HG03469 (cell line): ENCODE measurements around the gene ATP1A2.
"Not testable (repeated sequence)": the region's sequence is repeated elsewhere in the genome, so short reads cannot be mapped to it uniquely, and the experiment has no call there.

ENCODE experiments used
- ATAC-seq: cut with Tn5 transposase; IDR thresholded peaks from one replicate; pipeline ENCODE4 v1.9.1; 2021; ENCODE audit warnings: mild to moderate bottlenecking, moderate library complexity, moderate number of reproducible peaks; ENCODE audit not compliant: unreplicated experiment

ATP1A2 gene

DNA sequence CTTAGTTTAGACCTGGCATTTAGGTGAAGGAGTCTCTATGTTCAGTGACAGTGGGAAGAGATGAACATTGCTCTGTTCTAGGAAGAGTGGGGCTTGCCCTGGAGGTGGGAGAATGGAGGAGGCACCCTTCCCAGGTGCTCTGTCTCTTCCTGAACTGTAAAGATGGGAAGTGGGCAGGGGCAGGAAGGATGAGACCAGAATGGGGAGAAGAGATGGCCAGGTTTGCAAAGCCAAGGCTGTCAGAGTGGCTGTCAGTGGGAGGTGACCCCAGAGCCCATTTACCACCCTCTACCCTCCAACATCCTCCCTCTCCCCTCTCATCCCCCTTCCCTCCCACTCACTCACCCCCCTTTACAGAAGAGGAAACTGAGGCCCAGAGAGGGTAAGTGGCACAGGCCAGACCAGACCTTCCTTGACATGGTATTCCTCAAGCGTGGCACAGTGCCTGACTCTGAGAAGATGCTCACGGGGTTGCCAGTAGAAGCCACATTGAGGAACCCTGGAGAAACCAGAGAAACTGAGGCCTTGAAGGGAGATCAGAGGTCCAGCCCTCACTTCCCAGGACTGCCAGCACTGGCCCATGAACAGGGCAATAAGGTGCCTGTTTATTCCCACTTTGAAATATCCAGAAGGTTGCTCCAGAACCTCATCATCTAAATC is 15.7 kb upstream of the ATP1A2 start:
- no peak for ATAC-seq

DNA sequence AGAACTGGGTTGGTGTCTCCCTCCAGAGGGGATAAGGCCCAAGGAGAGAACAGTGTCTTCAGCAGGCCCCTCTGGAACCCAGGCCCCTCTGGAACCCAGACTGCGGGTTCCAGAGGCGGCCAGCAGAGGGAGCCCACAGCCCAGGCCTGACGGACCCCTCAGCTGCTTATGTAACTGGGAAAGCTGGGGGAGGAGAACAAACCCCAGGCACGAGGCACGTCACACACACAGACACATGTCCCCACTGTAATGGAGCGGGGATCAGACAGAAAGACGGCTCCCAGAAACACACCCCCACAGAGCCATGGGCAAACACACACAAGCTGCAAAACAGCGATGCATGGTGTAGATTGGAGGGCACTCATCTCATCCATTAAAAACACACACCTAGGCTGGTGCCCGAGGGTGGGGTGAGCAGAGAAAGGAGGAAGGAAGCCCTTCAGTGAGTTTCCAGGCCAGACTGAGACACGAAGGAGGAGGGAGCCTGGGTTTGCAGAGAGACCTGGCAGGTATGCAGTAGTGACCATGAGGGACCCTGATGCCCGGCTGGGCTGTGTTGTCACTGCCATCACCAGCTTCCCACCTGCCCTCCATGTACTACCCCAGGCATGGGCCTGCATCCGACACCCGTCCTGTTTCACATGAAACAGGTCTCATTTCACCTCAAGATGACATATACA is 14.4 kb upstream of the ATP1A2 start:
- no peak for ATAC-seq

DNA sequence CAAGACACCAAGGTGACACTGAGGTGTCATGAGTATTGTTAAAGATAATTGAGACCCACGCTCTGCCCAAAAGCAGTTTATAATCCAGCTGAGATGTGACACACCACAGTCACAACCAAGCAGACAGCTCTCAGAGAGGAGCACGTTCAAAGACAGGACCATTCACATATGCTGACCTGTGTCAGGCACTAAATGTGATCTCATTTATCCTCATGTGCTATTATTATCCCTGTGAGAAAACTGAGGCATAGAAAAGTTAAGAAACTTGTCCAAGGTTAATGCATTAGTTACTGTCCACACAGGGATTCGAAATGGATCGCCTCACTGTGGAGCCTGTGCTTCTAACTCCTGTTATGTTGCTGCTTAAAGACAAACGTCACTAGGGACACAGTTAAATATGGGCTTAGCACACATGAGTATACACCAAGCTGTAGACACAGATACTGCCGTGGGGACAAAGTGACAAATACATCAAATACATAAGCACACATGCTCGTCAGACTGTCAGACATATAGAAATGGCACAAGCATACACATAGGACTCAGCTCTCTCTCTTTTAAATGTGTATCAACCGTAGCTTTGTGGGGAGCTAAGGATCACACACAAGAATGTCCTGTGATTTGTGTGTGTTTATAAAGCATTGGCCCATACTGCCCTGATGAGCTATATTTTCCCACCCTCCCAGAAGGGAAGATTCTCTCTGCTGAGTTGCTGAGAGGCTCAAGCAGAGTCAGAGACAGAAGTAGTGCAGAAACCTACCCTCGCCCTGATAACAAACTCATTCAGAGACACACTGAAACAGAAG is 13.6 kb upstream of the ATP1A2 start:
- ATAC-seq = no peak

DNA sequence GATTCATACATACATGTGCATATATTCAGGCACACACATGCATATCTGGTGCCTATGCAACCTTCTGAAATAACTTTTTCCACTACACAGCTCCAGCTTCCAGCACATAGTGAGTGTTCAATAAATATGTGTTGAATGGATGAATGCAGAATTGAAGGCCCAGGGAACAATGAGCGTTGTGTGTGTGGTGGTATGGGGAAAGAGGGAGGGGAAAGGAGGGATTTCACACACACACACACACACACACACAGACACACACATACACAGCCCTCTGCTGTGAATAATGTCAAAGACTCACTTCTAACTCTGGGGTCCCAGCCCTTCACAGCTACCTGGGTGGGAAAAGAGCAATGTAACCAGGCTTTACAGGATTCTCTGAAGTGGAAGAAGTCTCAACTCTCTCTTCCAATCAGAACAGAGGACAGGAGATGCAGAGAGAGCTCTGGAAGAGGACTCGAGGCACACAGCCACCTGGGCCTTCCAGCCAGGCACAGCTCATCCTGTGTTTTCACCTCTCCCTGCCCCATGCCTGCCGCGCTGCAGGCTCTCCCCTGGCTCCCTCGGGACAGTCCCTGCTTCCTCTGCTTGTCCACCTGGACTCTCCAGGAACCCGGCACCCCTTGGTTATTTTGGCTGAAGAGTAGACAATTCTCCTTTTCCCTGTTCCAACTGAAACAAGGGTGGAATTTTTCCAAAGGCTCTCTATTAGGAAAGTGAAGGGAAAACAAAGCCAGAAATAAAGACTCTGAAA is 11.7 kb upstream of the ATP1A2 start:
- no peak for ATAC-seq

DNA sequence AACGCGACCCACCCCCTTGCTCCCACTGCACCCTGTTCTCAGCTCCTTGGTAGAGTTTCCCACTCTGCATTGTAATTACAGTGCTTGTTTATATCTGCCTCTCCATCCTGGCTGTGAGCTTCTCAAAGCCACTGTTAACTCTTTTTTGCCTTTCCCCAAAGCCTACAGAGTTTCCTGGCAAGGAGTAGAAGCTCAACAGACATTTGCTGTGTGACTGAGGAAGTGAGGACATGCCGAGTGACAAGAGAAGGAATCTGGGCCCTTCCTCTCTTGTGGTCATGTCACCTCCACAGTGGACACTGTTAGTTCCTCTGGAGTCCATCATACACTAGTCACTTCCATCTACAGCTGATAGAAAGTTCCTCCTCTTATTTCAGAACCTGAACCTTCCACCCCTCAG is 11.1 kb upstream of the ATP1A2 start:
- no peak for ATAC-seq

DNA sequence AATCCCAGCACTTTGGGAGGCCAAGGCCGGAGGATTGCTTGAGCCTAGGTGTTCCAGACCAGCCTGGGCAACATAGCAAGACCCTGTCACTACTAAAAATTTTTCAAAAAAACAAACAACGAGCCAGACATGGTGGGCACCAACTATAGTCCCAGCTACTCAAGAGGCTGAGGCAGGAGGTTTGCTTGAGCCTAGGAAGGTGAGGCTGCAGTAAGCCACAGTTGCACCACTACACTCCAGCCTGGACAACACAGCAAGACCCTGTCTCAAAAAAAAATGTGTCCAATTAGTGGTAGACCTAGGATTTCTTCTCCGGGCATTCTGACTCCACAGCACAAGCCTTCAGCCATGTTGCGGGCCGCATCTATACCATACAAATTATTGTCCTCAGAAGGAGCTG is 10.4 kb upstream of the ATP1A2 start:
- no peak for ATAC-seq

DNA sequence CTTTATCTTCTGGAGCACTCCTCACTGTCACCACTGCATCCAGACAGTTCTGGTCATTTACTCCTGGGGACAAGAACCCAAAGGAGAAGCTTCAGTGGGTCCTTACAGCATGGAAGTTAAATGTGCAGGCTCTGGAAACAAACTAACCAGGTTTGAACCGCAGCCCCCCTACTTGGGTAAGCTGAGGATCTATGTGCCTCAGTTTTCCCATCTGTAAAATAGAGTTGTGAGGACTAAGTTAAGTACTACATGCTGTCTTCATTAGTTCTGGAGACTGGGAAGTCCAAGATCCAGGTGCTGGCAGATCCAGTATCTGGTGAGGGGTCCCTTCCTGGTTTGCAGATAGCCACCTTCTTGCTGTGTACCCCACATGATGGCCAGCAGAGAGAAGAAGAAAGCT is 8.0 kb upstream of the ATP1A2 start:
- ATAC-seq = no peak

DNA sequence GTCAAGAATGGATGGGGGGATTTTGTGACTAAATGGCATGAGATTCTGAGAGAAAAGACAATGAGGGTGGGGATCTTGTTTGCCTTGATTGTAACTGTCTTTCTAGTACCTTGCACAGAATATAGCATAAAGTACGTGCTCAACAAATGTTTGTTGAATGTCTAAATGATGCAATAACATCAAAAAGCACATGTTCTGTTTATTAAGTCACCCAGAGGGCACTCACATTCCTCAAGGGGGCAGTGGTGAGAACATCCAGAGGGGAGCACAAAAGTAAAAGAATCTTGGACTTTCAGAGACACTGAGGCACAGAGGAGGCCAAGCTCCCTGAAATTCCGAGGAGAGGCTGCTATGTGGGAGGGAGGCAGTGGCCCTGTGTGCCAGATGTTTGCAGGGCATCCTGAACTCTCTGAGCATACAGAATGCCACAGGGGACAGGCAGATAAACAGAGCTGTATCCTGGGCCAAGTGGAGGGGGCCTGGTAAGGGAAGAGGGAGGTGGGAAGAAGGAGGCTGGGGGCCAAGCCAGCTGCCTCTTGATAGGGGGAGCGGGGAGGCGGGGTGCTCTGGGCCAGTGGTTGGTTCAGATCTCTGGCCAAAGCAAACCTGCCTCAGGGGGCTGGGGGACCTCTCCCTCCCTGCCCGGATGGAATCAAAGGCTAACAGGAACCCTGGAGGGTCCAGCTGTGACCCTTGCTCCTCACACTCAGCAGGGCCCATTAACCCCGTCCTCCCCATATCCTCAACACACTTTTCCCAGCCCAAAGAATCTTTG is 6.5 kb upstream of the ATP1A2 start:
- no peak for ATAC-seq

DNA sequence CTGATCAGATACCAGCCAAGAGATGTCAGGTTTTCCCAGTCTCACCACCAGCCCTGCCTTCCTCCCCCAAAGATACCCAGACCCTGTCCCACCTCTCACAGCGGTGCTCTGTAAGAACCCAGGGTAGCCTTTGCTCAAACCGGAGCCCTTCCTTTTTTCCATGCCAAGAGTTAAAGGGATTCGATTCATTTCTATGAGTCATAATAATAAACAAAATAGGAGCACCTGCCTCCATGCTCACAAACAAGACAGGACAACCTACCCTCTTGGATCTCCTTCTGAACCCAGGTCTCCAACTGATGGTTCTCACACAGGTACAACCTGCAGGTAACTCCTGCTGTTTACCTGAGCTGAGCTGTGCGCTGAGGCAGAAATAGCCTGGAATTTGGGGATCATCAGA is 5.9 kb upstream of the ATP1A2 start:
- ATAC-seq = no peak

DNA sequence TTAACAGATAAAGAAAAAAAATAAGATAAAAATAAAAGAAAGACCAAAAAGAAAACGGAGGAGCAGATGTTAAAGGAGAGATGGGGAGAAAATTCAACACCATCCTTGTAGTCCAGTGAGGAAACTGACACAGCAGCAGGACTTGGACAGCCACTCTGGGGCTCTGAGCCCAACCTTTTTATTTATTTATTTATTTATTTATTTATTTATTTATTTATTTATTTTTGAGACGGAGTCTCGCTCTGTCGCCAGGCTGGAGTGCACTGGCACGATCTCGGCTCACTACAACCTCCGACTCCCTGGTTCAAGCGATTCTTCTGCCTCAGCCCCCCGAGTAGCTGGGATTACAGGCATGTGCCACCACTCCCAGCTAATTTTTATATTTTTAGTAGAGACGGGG is 4.1 kb upstream of the ATP1A2 start:
- ATAC-seq = not testable (repeated sequence)

DNA sequence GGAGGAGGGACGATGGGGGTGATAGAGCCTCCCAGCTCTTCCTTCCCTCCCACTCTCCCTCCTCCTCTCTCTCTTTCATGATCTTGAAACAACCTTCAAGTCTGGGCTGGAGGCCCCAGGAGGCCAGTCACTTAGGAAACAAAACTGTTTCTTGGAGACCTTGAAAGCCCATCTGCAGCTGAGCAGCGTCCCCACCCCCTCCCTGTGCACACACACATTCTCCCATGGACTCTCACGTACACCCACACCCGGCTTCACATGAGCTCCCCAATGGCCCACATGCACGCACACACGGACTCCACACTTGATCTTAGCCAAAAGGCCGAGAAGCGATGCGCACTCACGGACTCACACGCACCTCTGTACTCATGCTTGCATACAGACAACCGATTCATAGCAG is 3.2 kb upstream of the ATP1A2 start:
- ATAC-seq = no peak

DNA sequence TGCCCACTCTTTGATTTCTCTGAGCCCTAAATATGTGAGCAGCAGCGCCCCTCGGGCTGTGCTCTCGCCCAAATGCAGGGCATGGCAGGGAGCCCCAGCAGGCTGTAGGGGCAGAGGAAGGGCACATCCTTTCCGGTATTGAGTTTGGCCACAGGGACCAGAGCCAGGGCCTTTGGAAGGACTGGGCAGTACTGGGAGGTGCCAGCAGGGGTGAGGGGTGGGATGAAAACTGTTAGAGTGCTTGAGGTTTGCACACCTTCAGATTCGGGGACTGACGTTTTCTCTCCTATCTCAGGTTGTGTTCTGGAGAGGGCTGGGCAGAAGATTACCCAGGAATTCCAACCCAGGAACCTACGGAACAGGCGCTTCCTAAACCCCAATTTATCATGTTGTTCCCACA is 2.2 kb upstream of the ATP1A2 start:
- no peak for ATAC-seq

DNA sequence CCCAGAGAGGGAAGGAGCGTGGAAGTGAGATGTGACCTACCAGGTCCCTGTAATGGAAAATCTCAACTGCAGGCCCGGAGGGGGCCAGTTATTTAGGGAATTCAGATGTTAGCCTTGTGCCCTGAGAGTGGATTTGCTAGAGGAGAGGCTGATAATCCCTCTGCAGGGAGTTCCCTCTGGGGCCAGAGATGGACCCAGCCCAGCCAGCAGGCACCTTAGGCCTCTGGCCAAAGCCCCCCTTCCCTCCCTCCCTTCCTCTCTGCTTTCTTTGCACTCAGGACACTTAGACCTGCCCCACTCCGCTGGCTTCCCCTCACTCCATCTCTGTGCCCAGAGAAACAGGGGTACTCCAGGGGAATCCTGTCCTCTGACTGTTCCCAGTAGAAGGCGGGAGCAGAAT is 1.5 kb upstream of the ATP1A2 start:
- ATAC-seq = no peak

DNA sequence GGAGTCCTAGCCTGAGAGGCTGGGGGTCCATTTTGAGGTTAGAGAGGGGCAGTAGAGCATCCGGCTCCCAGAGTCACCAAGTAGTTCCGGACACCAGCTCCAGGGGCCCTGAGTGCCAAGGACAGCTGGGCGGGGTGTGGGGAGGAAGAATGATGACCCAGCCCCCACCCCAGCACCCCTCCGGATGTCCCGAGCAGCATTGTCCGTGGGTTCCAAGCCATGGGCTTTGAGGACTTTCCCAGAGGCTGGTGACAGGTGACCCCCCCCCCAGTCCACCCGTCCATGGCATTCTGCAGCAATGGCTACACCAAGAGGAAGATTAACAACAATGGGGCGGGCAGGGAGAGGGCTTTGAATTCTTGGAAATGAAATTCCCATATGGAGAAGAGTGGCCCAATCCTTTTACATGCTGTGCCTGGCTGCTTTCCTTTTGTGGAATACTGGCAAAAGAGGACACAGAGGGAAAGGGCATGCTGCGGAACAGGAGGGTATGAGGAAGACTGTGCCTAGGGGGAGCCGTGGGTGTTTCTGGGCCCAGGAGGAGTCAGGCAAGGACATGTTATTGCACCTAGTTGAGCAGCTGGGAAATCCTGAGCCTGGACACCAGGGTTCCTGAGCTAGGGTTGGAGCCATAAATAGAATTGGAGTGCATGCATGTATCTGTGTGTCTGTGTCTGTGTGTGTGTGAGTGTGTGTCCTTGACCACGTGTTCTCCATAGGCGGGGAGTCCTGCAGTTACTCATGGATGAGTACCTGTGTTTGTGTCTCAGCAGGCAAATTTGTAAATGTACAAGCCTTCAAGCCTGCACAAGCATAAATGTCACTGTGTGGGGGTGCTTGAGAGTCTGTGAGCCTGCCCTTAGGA is 956 bp downstream of the ATP1A2 start:
- no peak for ATAC-seq

DNA sequence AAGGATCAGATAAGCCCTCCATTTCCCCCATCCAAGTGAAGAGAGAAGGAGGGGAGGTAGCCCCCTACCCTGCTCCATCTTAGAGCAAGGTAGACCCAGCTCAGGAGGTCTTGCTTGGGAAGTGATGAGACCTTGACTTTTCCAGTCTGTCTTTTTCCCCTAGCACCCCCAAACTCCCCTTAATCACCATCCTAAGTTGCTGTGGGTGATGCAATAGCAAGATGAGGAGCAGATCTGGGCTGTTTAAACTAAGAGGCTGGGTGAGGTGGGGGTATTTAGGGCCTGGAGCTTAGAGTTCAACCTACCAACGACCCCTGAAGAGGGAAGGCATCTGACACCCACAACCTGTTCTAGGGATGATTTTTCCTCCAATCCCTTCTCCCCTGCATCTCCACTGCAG is 1.7 kb downstream of the ATP1A2 start:
- no peak for ATAC-seq

DNA sequence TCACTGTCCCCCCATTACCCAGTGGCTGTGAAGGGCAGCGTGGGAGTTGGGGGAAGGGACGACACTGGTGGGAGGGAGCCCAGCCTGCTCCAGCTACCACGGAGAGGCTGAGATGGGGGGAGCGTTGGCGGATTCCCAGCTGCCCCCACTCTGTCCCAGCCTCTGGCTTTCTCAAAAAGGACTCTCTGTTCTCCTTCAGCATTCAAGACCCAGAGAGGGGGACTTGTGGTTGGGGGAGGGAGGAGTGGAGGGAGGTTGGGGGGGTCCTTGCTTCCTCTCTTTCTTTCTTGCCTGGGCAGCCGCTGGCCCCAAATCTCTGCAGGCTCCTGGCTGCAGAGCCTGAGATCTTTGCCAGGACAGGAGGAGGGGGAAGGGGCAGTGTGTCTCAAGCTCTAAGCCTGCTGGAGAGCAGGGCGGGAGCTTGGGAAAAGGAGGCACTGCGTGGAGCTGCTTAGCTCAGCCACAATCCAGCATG is 2.2 kb downstream of the ATP1A2 start:
- no peak for ATAC-seq

DNA sequence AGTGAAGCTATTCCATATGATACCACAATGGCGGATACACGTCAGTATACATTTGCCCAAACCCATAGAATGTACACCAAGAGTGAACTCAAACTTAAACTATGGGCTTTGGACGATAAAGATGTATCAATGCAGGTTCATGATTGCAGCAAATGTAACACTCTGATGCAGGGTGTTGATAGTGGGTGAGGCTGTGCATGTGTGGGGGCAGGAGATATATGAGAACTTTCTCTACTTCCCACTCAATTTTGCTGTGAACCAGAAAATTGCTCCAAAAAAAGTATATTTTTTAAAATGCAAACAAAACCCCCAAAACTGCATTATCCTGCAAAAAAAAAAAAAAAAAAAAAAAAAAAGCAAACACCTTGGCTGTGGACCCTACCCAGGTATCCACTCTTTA is 3.4 kb downstream of the ATP1A2 start:
- ATAC-seq = no peak

DNA sequence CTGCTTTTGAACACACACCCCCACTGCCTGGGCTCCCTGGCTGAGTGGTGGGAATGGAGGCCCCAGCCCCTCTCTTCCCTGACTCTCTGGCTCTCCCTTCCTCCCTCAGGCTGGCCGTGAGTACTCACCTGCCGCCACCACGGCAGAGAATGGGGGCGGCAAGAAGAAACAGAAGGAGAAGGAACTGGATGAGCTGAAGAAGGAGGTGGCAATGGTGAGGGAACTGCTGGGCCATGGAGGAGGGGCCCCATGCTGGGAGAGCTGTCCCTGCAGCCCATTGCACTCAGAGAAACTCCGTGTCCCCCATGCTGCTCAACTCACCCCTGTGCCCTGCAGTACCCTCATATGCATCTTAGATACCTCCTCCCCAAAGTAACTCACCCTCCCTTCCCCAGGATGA is 5.2 kb downstream of the ATP1A2 start:
- ATAC-seq = no peak

DNA sequence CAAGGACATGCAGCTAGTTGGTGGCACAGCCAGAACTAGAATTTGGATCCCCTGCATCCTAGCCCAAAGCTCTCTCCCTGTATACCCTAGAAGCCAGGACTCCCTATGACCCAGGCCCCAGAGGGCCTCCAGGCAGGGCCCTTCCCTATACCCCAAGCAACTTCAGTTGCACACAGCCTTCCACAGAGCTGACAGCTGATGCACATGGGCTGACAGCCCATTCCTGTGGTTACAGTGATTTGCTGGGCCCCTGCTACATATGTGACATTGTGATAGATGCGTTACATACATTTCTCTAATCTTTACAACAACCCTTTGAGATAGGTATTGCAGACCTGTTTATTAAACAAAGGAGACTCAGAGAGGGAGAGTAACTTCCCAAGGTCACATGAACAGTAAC is 5.8 kb downstream of the ATP1A2 start:
- no peak for ATAC-seq
